GM12878 (cell line): Measurements from ENCODE around the gene GMPR2. TPM values are rescaled to one million over a fixed set of nuclear protein-coding genes. Genes with fewer than 3 reads are reported as not detected.
A peak's percentile ranks its signal among the peaks of the same experiment; 100 is the strongest.

ENCODE experiments used
- BACH1 ChIP-seq: fragments of 450-650 bp; IDR thresholded peaks from 2 replicates; pipeline ENCODE4 v1.6.1; 2017; ENCODE audit warnings: mild to moderate bottlenecking, borderline replicate concordance
- BCL11A ChIP-seq: IDR thresholded peaks from 2 replicates; pipeline ENCODE4 v1.6.1; 2011; ENCODE audit warnings: low read depth, low read length
- CEBPB ChIP-seq, 2 experiments: fragments of 150-350 bp in 1 of 2; IDR thresholded peaks; 2 replicates each; pipeline ENCODE4 v1.6.1; 2012 to 2014; ENCODE audit warnings: low read depth in 2 of 2, low read length in 2 of 2, borderline replicate concordance in 1 of 2, inconsistent platforms in 1 of 2
- EP300 ChIP-seq, 2 experiments: fragments of 150-350 bp in 1 of 2; IDR thresholded peaks; 2 replicates each; pipeline ENCODE4 v1.6.1; 2011 to 2012; ENCODE audit warnings: low read depth in 2 of 2, low read length in 2 of 2, borderline replicate concordance in 1 of 2, improper control_type of control experiment in 1 of 2, inconsistent platforms in 1 of 2; ENCODE audit not compliant: control insufficient read depth in 1 of 2
- GATAD2B ChIP-seq: fragments of 450-650 bp; conservative IDR thresholded peaks from 2 replicates; pipeline ENCODE4 v1.6.1; 2017; ENCODE audit warnings: low read depth, mild to moderate bottlenecking, moderate library complexity
- IKZF1 ChIP-seq: fragments of 450-650 bp; conservative IDR thresholded peaks from 2 replicates; pipeline ENCODE4 v1.6.1; 2017; ENCODE audit warnings: antibody characterized with exemption, mild to moderate bottlenecking
- NFYA ChIP-seq: IDR thresholded peaks from 2 replicates; pipeline ENCODE4 v1.6.1; 2011; ENCODE audit warnings: low read depth, mild to moderate bottlenecking, low read length, improper control_type of control experiment, borderline replicate concordance
- RELA ChIP-seq: fragments of 450-650 bp; IDR thresholded peaks from 2 replicates; pipeline ENCODE4 v1.8.0; 2014; ENCODE audit warnings: borderline replicate concordance; ENCODE audit not compliant: partially characterized antibody
- SIX5 ChIP-seq: IDR thresholded peaks from 2 replicates; pipeline ENCODE4 v1.6.1; 2011; ENCODE audit warnings: mild to moderate bottlenecking, low read depth, low read length, moderate library complexity; ENCODE audit not compliant: severe bottlenecking
- SREBF2 ChIP-seq: IDR thresholded peaks from 2 replicates; pipeline ENCODE4 v1.6.1; 2012; ENCODE audit warnings: mild to moderate bottlenecking, low read length
- STAT1 ChIP-seq: fragments of 450-650 bp; conservative IDR thresholded peaks from 2 replicates; pipeline ENCODE4 v1.6.1; 2014; ENCODE audit warnings: antibody characterized with exemption, mild to moderate bottlenecking
- STAT3 ChIP-seq: IDR thresholded peaks from 2 replicates; pipeline ENCODE4 v1.6.1; 2011; ENCODE audit warnings: low read depth, low read length, improper control_type of control experiment
- SUPT20H ChIP-seq: IDR thresholded peaks from 2 replicates; pipeline ENCODE4 v1.6.1; 2011; ENCODE audit warnings: low read depth, mild to moderate bottlenecking, low read length, moderate library complexity, borderline replicate concordance; ENCODE audit not compliant: control insufficient read depth
- ZBTB33 ChIP-seq: fragments of 450-650 bp; IDR thresholded peaks from 2 replicates; pipeline ENCODE4 v1.6.1; 2017; ENCODE audit warnings: mild to moderate bottlenecking
- ZNF687 ChIP-seq: fragments of 450-650 bp; IDR thresholded peaks from 2 replicates; pipeline ENCODE4 v1.6.1; 2017; ENCODE audit warnings: mild to moderate bottlenecking, moderate library complexity
- polyA plus RNA-seq, 11 experiments: library from polyadenylated mRNA; depleted of rRNA in 4 of 11; unstranded in 6 of 11; stranded (reverse) in 5 of 11; fragments of >200 nt; fragmentation: Nextera tagmentation in 4 of 11; fragmentation: Illumina TruSeq in 1 of 11; extraction: Ambion mirVana in 4 of 11; extraction: Trizol in 1 of 11; gene quantifications; 1 replicate in 1 of 11; 2 replicates in 10 of 11; pipeline versions ENCODE4 v1.2.1 to v1.2.3, GENCODE V29; 2011 to 2016; ENCODE audit warnings: inconsistent platforms in 2 of 11, missing spikeins in 2 of 11, low read depth in 1 of 11
- total RNA-seq, 4 experiments: library from RNA; depleted of rRNA in 3 of 4; stranded (reverse); fragments of >200 nt in 3 of 4; fragmentation: Illumina TruSeq in 1 of 4; extraction: Trizol in 1 of 4; gene quantifications; 2 replicates each; pipeline versions ENCODE4 v1.2.1 to v1.2.3, GENCODE V29; 2013 to 2021
- TF ChIP-seq, protein P1 (sequence below): IDR thresholded peaks from 2 replicates; pipeline ENCODE4 v1.6.1; 2011; ENCODE audit warnings: mild to moderate bottlenecking, low read depth, low read length, moderate library complexity; ENCODE audit not compliant: insufficient replicate concordance
- TF ChIP-seq, protein P2 (sequence below): fragments of 150-350 bp; IDR thresholded peaks from 2 replicates; pipeline ENCODE4 v1.6.1; 2016; ENCODE audit warnings: low read depth, low read length

Gene GMPR2
- total and polyA plus RNA-seq, 10 of the 15 experiments (the other 5 are each of a cell fraction or from before 2014, with no cell fraction given) = 55.1 to 80.3 (median 61.5) TPM

DNA sequence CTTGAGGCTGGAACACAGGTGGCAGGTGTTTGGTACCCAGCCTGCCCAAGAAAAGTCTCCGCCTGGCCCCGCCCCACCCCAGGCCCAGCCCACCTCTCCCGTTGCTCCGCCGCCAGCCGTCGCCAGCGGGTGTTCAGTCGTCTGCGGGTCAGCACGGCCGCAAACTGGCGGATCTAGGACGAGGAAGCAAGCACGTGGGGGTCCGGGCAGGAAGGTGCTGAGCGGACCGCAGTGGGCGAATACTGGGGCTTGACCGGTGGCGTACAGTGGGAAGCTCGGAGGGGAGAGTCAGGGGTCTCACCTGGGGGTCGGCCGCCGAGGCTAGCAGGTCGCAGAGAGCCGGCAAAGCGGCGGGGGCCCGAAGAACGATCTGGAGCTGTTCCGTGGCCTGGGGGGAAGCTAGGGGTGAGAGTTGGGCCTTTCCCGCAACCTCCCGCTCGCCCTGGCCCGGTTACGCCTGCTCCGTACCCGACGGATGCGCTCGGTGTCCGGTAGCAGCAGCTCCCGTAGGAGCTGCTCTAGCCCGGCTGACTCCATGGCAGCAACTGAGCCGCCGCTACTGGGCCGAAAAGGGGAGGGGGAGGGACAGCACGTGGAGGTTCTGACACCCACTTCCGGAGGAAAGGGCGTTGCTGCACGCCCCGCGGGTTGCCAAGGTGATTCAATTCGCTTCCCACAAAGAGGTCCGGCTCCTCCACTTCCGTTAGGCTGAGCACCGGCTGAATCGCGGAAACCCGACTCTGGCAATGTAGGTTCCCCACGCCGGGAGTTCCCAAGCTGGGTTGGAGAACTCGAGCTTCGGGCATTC, 44.3 kb upstream of the GMPR2 start, which contains the start of gene IPO4 (continued):
- TF ChIP-seq STAT3 (peak; percentile 95), BACH1 (peak; percentile 51; the same call in 1 of the 2 replicates), ZNF687 (peak; percentile 59; the same call in 1 of the 2 replicates), GATAD2B (0 out of 2 replicates have a peak, but pooled peaks have one; percentile 59), ZBTB33 (no peak), IKZF1 (peak; percentile 78), STAT1 (peak; percentile 97; the same call in 1 of the 2 replicates), EP300 (IDR thresholded peaks at IDR 0.05; ENCODE audit: borderline replicate concordance in 1 of 2, control insufficient read depth in 1 of 2, low read depth in 2 of 2, low read length in 2 of 2) (peak in 1 of 2 experiments; percentile 70; a peak in 2 of 4 replicates), RELA (peak; percentile 97), NFYA (no peak), SREBF2 (peak; percentile 78), SUPT20H (no peak), CEBPB (IDR thresholded peaks at IDR 0.05; ENCODE audit: borderline replicate concordance in 1 of 2, low read depth in 2 of 2, low read length in 2 of 2) (no peak), BCL11A (peak; percentile 44; the same call in 1 of the 2 replicates), SIX5 (peak; percentile 76)
- TF ChIP-seq, protein P1, sequence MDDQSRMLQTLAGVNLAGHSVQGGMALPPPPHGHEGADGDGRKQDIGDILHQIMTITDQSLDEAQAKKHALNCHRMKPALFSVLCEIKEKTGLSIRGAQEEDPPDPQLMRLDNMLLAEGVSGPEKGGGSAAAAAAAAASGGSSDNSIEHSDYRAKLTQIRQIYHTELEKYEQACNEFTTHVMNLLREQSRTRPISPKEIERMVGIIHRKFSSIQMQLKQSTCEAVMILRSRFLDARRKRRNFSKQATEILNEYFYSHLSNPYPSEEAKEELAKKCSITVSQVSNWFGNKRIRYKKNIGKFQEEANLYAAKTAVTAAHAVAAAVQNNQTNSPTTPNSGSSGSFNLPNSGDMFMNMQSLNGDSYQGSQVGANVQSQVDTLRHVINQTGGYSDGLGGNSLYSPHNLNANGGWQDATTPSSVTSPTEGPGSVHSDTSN = peak; percentile 36
- TF ChIP-seq, protein P2, sequence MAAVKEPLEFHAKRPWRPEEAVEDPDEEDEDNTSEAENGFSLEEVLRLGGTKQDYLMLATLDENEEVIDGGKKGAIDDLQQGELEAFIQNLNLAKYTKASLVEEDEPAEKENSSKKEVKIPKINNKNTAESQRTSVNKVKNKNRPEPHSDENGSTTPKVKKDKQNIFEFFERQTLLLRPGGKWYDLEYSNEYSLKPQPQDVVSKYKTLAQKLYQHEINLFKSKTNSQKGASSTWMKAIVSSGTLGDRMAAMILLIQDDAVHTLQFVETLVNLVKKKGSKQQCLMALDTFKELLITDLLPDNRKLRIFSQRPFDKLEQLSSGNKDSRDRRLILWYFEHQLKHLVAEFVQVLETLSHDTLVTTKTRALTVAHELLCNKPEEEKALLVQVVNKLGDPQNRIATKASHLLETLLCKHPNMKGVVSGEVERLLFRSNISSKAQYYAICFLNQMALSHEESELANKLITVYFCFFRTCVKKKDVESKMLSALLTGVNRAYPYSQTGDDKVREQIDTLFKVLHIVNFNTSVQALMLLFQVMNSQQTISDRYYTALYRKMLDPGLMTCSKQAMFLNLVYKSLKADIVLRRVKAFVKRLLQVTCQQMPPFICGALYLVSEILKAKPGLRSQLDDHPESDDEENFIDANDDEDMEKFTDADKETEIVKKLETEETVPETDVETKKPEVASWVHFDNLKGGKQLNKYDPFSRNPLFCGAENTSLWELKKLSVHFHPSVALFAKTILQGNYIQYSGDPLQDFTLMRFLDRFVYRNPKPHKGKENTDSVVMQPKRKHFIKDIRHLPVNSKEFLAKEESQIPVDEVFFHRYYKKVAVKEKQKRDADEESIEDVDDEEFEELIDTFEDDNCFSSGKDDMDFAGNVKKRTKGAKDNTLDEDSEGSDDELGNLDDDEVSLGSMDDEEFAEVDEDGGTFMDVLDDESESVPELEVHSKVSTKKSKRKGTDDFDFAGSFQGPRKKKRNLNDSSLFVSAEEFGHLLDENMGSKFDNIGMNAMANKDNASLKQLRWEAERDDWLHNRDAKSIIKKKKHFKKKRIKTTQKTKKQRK = peak; percentile 34; the same call in 1 of the 2 replicates
